Uterus (tissue), 4 donors: ENCODE results near the gene ME3. TPM values are rescaled to one million over a fixed set of nuclear protein-coding genes. Genes with fewer than 3 reads are reported as not detected.

Experiments used
- DNase-seq, 2 donors: peaks; one replicate each; pipeline ENCODE4 v3.0.0-alpha.2; 2019 to 2020
- H3K27ac ChIP-seq, 2 donors: fragments of 200-600 bp; sonication (generic); 1 replicate in 1 of 2; 2 replicates in 1 of 2; pipeline ENCODE4 v1.5.1; 2016 to 2018
- H3K27me3 ChIP-seq, 2 donors: fragments of 200-600 bp; sonication (generic); one replicate each; pipeline ENCODE4 v1.5.1; 2018 to 2019; ENCODE audit warnings: control low read depth in 1 of 2
- H3K36me3 ChIP-seq, 2 donors: fragments of 200-600 bp; sonication (generic); one replicate each; pipeline ENCODE4 v1.5.1; 2019; ENCODE audit warnings: control low read depth in 1 of 2
- H3K4me1 ChIP-seq, 2 donors: fragments of 200-600 bp; sonication (generic); one replicate each; pipeline ENCODE4 v1.5.1; 2018 to 2019; ENCODE audit warnings: control low read depth in 1 of 2
- H3K4me3 ChIP-seq, 2 donors: fragments of 200-600 bp; sonication (generic); 1 replicate in 1 of 2; 2 replicates in 1 of 2; pipeline ENCODE4 v1.5.1; 2018 to 2019; ENCODE audit warnings: mild to moderate bottlenecking in 1 of 2
- H3K9me3 ChIP-seq, 2 donors: fragments of 200-600 bp; sonication (generic); one replicate each; pipeline ENCODE4 v1.5.1; 2019; ENCODE audit warnings: control low read depth in 1 of 2
- POLR2A ChIP-seq, 2 donors: fragments of 450-650 bp; IDR thresholded peaks; one replicate each; pipeline ENCODE4 v1.6.1; 2016; ENCODE audit warnings: antibody characterized with exemption in 2 of 2, mild to moderate bottlenecking in 1 of 2, moderate library complexity in 1 of 2
- intact Hi-C: fragments of 100-400 bp; cut with DNase I; formaldehyde crosslinking; loops from one replicate; pipeline ENCODE4 v1.15.1; 2023; ENCODE audit warnings: low total_unique reads
- total RNA-seq, 4 donors: library from RNA; depleted of rRNA in 3 of 4; stranded (reverse); fragments of >200 nt in 3 of 4; gene quantifications; one replicate each; pipeline versions ENCODE4 v1.1.0 to v1.2.4, GENCODE V29; 2014 to 2023
- TF ChIP-seq, protein P1 (sequence below), 4 experiments: fragments of 200-600 bp in 2 of 4; fragments of 450-650 bp in 2 of 4; sonication (generic) in 2 of 4; IDR thresholded peaks; one replicate each; pipeline ENCODE4 v1.5.1; 2016 to 2019; ENCODE audit warnings: antibody characterized with exemption in 4 of 4, mild to moderate bottlenecking in 2 of 4, moderate library complexity in 1 of 4
- donor health status: DM: yes; HTN: yes; CAD: no.

Gene ME3
- total RNA-seq, 4 donors from 2014 or later = 44.3 to 169 (median 54.2) TPM

DNA sequence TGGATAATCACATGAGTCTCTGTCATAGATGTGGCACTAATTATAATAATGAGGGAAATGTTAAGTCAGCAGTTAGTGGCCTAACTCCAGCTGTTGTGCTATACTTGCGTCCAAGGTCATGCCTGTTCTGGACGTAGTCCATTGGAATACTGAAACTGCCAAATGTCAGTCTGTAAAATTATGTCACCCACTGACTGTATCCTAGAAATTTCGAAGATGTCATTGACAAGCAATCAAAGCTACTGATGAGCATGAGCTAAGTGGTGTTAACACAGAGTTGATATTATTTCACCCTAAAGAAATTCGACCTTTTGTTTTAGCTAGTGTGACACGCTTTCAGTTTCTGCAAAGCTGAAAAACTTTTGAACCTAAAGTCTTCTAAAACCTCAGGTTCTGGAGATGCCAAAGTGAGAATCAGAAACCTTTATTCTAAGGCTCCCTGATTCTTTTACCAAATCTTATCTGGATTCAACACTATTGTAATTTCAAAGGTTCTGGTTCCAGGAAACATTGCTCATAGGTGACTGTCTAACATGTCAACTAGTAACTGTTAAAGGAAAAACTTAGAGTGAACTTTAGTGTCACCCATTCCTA is 14.9 kb upstream of the ME3 start:
- Histone ChIP-seq H3K27me3 (no peaks in the 10 kb centered on the region), H3K4me1 (no peaks in the 10 kb centered on the region), H3K27ac (no peak overlapping the region), H3K36me3 (no peaks in the 10 kb centered on the region), H3K9me3 (no peaks in the 10 kb centered on the region), H3K4me3 (no peak overlapping the region)
- intact Hi-C loops = loop anchor here (10.0 kb wide), 1 partner anchor 108 kb away; no protein-coding TSS in a partner anchor
- DNase-seq = no peak
- TF ChIP-seq, protein P1, sequence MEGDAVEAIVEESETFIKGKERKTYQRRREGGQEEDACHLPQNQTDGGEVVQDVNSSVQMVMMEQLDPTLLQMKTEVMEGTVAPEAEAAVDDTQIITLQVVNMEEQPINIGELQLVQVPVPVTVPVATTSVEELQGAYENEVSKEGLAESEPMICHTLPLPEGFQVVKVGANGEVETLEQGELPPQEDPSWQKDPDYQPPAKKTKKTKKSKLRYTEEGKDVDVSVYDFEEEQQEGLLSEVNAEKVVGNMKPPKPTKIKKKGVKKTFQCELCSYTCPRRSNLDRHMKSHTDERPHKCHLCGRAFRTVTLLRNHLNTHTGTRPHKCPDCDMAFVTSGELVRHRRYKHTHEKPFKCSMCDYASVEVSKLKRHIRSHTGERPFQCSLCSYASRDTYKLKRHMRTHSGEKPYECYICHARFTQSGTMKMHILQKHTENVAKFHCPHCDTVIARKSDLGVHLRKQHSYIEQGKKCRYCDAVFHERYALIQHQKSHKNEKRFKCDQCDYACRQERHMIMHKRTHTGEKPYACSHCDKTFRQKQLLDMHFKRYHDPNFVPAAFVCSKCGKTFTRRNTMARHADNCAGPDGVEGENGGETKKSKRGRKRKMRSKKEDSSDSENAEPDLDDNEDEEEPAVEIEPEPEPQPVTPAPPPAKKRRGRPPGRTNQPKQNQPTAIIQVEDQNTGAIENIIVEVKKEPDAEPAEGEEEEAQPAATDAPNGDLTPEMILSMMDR (IDR thresholded peaks at IDR 0.05) = no peak
- TF ChIP-seq POLR2A (IDR thresholded peaks at IDR 0.05) = no peak

DNA sequence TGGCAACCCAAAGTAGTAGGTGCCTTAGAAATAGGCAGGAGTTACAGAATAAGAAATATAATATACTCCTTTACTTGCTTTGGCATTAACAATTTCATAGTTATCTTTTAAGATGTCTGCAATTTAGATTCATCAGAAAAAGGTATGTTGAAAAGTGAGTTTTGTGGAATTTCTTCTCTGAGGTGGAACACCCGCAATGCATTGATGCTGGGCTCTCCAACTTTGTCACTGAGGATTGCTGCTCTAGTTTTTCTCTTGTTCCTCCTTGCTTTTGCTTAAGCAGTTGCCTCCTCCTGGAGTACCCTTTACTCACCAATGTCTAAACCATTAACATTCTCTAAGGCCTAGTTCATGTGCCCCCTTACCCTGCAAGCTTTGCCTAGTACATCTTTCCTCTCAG is 14.1 kb upstream of the ME3 start:
- no peak for DNase-seq
- TF ChIP-seq, protein P1 (IDR thresholded peaks at IDR 0.05) = no peak
- TF ChIP-seq POLR2A (IDR thresholded peaks at IDR 0.05) = no peak
- Histone ChIP-seq H3K9me3 (no peaks in the 10 kb centered on the region), H3K4me3 (no peak overlapping the region), H3K36me3 (no peaks in the 10 kb centered on the region), H3K4me1 (no peaks in the 10 kb centered on the region), H3K27ac (no peak overlapping the region), H3K27me3 (no peaks in the 10 kb centered on the region)
- intact Hi-C loops = loop anchor here (10.0 kb wide), 1 partner anchor 108 kb away; no protein-coding TSS in a partner anchor

DNA sequence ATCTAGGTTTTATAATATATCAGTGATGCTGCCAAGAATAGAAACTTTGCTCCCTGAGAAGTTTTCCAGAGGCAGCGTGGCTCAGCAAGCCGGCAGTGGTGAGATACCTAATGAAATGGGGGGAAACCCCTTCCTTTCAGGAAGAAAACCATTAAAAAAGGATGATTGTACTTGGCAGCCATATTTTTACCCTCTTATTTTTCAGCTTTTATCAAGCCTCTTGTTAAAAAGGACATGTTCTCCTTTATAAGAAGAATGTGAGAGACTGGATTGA is 9.0 kb upstream of the ME3 start:
- H3K27me3 ChIP-seq = no peaks in the 10 kb centered on the region
- no peak for DNase-seq
- H3K9me3 ChIP-seq = no peaks in the 10 kb centered on the region
- TF ChIP-seq POLR2A (IDR thresholded peaks at IDR 0.05) = no peak
- TF ChIP-seq, protein P1 (IDR thresholded peaks at IDR 0.05) = no peak
- H3K4me3 ChIP-seq = no peak overlapping the region
- peak overlapping the region; percentile 62 to 74 for H3K27ac ChIP-seq
- intact Hi-C loops = loop anchor here (10.0 kb wide), 1 partner anchor 113 kb away; no protein-coding TSS in a partner anchor
- no peaks in the 10 kb centered on the region for H3K4me1 ChIP-seq
- H3K36me3 ChIP-seq = no peaks in the 10 kb centered on the region

DNA sequence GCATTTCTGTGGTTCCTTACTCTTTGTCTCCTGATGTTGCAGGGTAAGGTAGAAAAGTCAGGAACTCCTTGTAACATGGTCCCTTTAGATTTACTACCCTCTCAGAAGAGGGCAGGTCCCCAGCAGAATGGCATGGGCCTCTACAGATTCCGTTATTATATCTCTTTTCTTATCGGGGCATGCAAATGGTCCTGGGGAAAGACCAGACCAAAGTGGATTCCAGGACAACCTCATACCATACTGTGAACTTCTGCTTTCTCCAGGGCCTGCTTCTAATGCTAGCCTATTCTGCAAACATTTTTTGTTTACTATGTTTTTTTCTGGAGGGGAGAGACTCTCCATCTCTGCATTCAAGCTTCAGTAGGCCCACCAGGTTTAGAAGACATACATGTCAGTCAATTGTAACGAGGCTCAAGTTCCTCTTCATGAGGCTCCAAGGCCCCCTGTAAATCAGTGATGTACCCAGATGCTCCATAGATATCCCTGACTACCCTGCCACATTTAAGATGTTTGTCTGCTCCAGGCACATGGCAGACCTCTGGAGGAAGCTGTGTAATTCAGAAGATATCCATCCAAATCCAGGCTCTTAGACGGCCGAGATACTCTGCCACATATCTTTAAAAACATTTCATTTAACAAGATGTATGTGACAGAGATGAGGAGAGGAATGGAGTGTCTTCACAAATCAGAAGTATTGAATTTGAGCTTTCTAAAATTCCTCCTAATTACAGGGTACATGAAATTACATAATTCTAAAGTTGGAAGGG is 8.5 kb upstream of the ME3 start:
- intact Hi-C loops = loop anchor here (10.0 kb wide), 1 partner anchor 114 kb away; no protein-coding TSS in a partner anchor
- DNase-seq = no peak
- Histone ChIP-seq H3K36me3 (no peaks in the 10 kb centered on the region), H3K27ac (peak overlapping the region; percentile 62 to 74), H3K9me3 (no peaks in the 10 kb centered on the region), H3K27me3 (no peaks in the 10 kb centered on the region), H3K4me1 (no peaks in the 10 kb centered on the region), H3K4me3 (no peak overlapping the region)
- no peak for TF ChIP-seq POLR2A (IDR thresholded peaks at IDR 0.05)
- TF ChIP-seq, protein P1 (IDR thresholded peaks at IDR 0.05) = no peak

DNA sequence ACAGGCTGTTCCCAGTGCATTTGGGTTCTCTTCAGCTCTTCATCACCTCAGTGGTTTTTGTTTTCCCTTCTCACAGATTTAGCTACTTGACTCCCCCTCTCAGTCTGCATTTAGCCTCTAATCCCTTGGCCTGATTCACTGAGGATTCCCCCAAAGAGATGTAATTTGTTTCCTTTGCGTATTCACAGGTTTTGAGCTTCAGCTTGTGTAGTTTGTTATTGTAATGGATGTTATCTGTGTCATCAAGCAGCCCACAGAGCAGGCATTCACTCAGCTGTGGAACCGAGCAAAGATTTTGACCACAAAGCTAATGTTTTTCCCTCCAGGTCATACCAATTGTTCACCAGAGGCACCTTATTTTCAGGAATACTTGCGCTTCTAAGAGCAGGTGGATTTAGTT is 6.4 kb upstream of the ME3 start:
- intact Hi-C loops = no loop called here
- no peaks in the 10 kb centered on the region for H3K36me3 ChIP-seq
- H3K27me3 ChIP-seq = no peaks in the 10 kb centered on the region
- H3K4me3 ChIP-seq = no peak overlapping the region
- TF ChIP-seq, protein P1 (IDR thresholded peaks at IDR 0.05) = no peak
- TF ChIP-seq POLR2A (IDR thresholded peaks at IDR 0.05) = no peak
- DNase-seq = no peak
- H3K4me1 ChIP-seq = no peaks in the 10 kb centered on the region
- H3K27ac ChIP-seq = peak overlapping the region; percentile 57 to 60
- H3K9me3 ChIP-seq = no peaks in the 10 kb centered on the region
